HTERT RPE-1 (cell line): ENCODE results near the gene GABBR1.

Experiments used
- in situ Hi-C: fragments of 300-500 bp; cut with MboI; formaldehyde crosslinking; loops from 4 replicates; pipeline ENCODE4 v1.14.3; 2020; ENCODE audit warnings: low sequenced_read_pairs

The GABBR1 gene

DNA sequence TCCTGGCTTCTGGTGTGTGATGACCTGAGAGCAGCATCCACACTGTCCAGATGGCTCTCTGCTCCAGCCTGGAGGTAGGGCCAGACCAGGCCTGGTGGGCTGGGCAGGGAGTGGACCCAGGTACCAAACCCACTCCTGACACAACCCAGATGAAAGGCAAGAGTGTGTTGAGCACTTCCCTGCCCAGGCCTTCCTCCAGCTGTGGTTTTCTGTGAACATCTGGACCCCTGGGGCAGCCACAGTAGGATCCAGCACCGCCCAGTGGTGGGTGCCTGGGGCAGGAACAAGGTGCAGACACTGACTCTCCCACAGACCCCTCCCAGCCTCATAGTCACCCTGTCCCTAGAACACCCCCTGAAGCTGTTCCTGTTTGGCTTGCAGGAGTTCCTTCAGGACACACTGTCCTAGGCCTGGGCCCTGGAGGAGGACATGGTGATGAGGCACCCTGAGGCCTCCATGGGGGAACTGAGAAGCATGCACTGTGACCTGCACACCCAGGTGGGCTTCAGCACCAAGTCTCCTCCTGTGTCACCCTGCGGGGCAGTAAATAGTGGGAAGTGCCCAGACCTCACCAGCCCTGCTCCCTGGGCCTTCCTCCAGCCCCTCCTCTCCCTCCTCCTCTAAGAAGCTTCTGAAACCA is 102.2 kb downstream of the GABBR1 start:
- in situ Hi-C loops, result no loop called here

DNA sequence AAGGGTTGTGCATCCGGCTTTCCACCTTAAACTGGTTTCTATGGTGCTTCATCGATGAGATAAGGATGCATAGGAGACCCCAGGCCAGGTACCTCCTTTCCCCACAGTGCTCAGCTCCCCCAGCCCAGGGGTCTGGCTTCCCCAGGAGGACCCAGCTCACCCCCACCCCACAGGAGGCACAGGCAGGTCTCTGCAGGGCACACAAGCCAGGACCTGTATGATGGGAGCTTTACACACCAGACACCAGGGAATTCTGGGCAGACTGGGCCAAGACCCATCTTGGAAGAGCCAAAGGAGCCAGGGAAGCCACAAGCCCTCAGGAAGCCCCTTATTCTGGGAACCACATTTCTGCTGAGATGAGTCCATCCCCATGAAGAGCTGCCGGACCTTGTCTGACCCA is 103.0 kb downstream of the GABBR1 start:
- in situ Hi-C loops, result no loop called here

DNA sequence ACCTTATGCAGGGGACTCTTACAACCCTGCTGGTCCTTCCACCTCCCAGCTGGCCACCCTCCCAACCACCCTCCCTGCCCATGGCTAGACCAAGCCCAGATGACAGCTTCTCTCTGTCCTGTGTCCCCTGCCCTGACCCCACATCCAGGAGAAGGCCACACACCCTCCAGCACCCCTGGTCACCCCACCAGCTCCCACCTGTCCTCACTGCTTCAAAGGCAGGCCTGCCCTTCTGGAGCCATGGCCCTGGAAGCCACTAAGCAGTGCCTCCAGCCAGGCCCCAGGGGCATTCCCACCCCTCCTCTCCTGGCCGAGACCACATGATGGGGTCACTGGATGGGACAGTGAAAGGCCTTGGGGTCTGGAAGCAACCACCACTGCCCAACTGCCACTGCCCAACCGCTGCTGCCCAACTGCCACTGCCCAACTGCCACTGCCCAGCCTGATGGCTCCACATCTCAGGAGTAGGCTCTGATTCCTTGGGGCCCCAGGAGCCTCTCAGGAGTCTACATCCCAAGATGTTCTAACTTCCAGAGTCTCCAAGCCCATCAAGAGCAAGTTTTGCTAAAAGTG is 103.9 kb downstream of the GABBR1 start:
- in situ Hi-C loops, result no loop called here

DNA sequence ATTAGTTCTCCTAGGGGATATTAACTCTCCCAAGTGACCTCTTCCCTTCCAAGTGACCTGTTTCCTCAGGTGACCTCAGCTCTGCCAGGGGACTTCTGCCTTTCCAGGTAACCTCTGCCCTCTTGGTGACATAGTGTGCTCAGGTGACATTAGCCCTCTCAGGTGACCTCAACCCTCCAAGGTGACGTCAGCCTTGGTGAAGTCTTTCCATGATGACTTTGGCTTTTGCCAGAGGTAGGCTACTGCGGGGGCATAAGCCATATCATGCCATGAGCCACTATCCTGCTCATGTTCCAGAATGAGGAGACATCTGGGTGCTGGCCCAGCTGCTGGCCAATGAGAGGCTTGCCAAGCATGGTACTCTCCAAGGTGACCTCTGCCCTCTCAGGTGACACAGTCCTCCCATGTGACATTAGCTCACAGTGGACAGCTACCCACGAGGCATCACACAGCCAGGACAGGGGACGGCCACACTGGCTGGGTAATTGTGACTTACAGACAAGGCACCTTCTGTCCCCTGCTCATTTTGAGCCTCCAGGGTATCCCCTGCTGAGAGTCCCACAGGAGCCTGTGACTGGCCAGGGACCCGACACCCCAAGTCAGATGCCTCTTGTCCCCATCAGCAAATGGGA is 104.6 kb downstream of the GABBR1 start:
- in situ Hi-C loops, result no loop called here

DNA sequence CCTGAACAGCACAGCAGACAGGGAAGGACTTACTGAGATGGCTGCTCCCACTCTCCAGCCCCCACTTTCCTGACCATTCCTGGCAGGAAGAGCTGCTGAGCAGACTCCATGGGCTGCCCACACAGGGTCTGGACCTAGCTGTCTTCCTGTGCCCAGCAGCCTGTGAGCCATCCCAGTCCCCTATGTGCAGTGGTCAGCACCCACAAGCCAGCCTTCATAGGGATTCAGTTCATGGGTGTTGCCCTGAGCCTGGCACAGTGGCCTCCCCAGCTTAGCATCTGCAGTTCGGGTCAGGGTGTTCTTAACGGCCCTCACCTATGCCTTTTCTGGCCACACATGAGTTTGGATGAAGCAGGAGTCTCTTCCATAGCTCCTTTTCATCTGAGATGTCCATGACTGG is 105.4 kb downstream of the GABBR1 start:
- in situ Hi-C loops, result no loop called here

DNA sequence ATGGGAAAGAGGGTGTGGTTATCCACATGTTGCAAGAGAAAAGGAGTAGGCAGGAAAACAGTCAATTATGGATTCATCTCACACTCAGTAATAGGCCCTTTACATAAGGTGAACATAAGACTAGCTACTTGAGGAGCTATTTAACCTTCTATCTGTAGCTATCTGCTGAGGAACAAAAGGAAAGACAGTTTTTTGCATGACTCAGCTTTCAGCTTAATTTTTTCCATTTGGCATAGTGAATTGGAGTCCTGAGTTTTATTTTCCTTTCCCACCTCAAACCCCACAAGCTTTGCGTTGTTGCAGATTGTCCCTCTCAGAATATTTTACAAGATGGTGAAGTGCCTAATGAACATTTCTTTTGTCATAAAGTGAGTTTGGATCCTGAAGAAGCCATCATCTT is 105.9 kb downstream of the GABBR1 start:
- in situ Hi-C loops, result no loop called here

DNA sequence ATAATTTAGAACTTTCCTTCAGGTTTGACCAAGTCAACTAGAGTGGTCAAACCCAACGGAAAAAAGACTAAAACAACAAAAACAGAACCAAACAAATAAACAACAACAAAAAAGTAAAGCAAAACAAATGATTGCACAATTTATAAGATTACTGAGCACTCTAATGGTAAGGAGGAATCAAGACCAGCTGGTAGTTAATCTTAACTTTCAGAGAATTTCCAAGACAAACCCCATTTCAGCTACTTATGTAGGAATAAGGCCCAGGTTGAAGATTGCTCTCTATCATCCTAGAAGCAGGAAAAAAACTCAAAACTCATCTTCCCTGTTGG is 107.7 kb downstream of the GABBR1 start:
- in situ Hi-C loops, result no loop called here

DNA sequence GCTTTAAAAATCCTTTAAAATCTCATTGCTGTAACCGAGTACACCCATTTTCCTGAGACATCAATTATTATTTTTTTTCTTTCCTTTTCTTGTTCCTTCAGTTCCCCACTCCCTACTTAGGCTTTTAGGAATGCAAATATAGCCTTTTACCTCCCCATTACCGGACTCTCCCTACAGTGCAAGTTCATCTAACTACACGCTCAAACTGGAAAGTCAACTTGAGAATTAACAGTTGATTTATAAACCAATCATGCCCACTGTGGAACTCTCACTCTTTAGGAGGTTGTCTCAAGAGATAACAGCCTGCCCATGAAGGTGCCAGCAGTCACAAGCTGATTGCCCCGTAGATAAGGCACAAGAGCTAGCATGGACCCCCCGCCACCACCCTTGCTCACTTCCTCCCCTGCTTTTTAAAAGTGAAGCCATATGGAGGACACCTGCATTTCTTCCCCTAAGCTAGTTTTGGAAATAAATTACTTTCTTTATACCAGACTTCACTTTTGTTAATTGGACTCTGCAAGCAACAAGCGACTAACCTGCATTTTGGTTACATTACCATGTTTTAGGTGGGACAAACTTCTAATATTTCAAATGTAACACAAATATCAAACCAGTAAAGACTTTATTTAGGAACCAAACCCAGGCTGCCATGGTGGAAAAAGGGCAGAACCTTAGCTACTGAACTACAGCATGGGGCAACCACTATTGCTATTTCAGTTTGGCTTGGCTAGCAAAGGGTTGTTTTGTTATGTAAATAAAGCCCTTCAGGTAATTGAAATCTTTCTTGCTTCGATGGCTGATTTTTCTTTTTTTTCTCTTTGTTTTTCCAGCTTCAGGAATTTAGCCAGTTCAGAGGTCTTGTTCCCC is 108.3 kb downstream of the GABBR1 start:
- in situ Hi-C loops, result no loop called here

DNA sequence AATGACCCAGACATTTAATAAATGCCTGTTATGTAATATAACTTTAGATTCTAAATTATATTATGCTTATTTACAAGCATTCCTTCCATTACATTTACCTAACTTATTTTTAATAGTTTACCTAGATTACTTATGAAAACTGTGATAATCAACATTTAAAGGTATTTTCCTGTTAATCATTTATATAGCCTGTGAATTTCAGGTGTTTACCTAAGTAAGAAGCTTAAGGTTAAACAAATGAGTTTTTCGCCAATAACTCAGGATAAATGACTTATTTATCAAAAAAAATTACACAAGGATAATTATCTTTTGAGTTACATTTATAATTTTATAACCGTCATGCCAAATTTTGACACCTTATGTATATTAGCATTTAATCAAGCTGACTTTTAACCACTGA is 108.9 kb downstream of the GABBR1 start:
- in situ Hi-C loops, result no loop called here

DNA sequence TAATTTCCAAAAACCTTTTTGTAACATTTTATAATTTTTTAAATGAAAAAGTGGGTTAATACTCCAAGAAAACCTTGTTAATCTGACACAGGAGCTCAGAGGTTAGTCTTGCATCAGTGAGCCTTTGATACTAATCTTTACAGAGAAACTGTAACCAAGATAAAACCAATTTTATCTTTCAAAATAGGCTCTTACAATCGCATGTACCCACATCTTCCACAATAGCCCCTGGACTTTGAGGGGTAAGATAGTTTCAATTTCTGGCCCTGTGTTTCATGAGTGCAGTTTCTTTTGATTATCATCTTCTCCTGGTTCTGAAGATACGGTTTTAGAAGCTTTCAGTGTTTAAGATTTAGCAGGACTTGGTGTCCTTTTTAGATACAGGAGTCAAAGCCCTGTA is 110.8 kb downstream of the GABBR1 start:
- in situ Hi-C loops, result no loop called here

DNA sequence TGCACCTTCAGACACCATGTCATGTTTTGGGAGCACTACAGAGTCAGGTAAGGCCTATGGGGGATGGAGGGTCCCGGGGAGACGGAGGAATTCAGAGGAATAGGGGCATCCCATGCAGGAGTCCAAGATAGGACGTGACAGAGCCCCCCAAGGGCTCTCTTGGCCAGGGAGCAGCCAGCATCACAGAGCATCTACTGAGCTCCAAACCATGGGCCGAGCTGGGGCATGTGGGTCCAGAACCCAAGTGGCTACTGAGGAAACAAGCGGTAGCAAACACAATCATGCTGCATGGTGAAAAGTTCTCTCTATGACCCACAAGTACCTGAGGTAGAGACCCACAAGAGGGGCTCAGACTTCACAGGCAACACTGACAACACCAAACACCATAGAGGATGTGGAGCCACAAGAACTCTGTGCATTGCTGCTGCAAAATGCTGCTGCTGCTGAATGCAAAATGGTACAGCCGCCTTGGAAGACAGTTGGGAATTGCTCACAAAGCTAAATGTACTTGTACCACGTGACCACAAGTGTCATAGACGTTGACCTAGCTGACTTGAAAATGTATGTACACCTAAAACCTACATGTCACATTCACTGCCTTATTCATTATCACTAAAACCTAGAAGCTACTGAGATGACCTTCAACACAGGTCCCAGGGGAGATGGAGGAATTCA is 111.8 kb downstream of the GABBR1 start:
- in situ Hi-C loops, result no loop called here

DNA sequence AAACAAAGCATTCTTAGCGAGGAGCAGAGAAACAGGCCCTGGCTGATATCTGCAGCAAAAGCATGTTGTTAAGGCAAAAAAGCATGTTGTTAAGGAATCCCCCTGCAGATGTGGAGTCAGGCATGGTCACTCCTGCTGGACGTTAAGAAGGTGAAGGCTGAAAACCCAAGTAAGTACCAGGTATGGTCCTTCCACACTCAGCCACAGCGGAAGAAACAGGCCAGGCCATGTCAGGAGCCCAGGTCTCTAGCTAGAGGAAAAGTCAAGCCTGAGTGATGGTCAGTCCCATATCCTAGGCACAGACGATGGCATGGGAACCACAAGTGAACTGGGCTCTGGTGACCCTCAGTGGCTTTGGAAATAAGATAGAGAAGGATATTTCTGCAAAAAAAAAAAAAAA is 112.8 kb downstream of the GABBR1 start:
- in situ Hi-C loops, result no loop called here

DNA sequence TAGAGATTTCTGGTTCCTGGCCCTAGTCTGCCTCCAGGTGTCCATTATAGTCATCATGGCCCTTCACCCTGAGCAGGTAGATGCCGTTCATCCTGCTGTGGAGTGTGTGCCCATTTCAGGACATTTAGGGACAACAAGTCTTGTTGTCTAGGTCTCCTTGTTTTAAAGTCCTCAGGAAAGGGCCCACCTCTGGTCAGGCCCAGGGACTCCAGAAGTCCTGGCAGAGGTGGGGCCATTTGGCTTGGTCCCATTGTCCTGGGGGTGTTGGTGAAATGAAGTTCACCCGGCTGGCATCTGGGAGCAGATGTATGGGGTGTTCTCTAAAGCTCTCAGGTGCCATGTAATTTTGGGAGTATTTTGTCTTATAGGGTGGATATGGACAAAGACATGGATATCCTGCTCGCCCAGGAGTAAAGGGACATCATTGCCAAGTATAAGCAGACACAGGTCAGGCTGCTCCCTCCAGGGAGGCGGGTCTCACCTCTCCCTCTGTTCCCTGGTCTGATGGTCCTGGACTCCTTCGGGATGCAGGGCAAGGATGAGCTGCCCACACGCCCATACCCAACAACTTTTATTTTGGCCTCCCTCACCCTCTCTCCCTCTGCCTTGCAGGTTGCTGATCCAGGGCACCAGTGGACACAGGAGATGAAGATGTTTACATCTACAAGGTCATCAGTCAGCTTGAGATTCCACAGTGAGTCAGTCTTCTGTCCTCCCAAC is 113.5 kb downstream of the GABBR1 start:
- in situ Hi-C loops, result no loop called here

DNA sequence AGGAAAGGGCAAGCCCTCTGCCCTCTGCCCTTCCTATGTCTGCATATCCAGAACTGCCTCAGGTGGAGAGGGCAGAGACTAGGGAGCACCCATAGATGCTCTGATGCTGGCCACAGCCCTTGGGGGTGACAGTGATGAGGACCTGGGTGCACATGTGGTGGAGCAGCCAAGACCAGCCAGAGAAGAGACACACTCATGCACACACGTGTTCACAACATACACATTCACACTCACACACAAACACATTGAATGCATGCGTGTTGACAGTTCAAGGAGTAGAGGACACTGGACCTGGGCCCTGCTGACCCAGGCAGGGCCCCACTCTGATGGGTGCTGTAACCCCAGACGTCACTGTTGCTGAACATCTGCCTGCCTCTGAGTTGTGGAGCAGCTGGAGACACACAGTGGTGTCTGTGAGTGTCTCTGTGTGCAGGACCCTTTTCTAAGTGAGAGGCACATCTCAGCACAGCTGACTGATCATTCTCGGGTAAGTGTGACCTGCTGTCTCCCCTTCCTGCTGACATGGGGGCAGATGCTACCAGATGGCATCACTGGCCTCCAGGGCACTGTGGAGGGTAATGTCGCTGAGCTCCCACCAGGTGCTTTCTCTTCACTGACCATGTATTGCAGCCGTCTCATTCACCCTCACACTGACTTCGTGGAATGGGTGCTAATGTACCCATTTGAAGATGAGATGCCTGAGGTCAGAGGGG is 115.1 kb downstream of the GABBR1 start:
- in situ Hi-C loops, result no loop called here

DNA sequence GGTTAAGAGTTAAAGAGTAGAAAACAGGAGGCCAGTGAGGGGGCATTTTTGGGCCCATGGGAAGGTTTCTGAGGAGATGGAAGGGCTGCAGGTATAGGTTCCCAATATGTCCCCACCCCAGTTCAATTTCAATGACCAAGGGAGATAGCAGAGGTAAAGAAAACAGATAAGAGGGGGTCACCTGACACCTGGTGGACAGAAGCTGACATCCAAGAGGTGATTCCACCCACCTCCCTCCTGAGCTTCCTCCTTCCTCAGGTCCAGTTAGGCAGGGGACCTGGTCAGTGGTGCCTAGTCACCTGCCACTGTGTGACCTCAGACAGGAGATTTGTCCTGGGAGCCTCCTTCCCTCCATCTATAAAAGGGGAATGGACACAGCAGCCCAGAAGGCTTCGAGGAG is 115.7 kb downstream of the GABBR1 start:
- in situ Hi-C loops, result no loop called here

DNA sequence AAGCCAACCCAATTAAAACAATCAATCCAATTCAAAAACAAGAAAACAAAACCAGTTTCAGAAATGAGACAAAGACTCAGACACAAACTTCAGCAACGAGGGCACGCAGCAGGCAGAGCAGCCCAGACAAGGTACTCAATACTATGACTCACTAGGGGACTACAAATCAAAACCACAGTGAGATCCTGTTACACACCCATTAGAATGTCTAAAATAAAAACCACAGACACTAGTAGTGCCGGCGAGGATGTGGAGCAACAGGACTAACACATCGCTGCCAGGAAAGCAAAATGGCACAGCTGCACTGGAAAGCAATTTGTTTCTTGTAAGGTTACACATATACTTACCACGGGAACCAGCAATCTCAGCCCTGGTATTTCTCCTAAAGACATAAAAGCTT is 116.9 kb downstream of the GABBR1 start:
- in situ Hi-C loops, result no loop called here

DNA sequence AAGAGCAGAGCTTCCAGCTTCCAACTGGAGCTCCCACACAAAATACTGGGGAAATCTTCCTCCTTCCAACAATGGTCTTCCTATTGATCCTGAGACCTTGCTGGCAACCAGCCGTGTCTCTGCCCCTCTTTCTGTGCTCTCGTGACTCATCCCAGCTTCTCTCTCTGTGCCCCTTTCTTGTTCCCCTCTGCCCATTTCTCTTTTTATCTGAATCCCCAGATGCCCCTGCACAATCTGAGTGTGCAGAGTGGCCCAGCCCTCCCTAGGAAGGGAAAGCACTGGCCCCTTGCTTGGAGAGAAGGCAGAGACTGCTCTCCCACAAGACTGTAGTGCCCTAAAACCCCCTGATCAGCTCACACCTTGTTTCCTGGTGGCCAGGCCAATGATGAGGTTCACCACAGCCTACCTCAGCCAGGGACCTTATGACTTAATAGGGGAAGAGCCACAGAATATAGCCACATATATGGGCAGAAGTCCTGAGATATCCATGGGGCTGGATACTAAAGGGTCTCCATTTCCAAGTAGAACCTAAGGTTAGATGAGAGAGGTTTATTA is 122.2 kb downstream of the GABBR1 start:
- in situ Hi-C loops, result no loop called here

DNA sequence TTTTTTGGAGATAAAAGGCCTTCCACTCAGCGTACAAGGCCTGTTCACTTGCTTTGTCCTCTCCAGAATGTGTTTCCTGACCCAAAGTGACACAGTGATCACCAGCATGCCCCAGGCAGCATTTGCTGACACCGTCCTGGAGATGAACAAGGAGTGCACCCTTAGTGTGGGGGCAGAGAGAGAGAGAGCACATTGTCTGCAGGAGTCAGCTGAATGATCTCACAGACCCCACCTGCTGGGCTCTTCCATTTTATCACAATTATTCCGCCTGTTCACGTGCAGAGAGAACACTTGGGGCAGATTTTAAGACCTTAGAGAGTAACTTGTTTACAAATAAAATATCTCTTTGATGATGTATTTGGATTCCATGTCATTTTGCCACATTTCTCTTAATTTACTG is 122.8 kb downstream of the GABBR1 start:
- in situ Hi-C loops, result no loop called here
